Liver (tissue), 9 donors: ENCODE measurements around the gene SEMA3G. TPM values are rescaled to one million over a fixed set of nuclear protein-coding genes. Genes with fewer than 3 reads are reported as not detected.

Source experiments
- DNase-seq: peaks from one replicate; pipeline ENCODE4 v3.0.0-alpha.2; 2017; ENCODE audit warnings: low spot score
- H3K27ac ChIP-seq, 2 donors: one replicate each; pipeline ENCODE4 v1.7.0; 2013; ENCODE audit warnings: inconsistent platforms in 2 of 2, low read length in 2 of 2, control low read depth in 1 of 2, low read depth in 1 of 2, mild to moderate bottlenecking in 1 of 2
- H3K27me3 ChIP-seq, 4 donors: one replicate each; pipeline versions ENCODE4 v1.6.1 to v1.7.0; 2013; ENCODE audit warnings: low read length in 3 of 4, inconsistent platforms in 1 of 4, mild to moderate bottlenecking in 1 of 4, moderate library complexity in 1 of 4; ENCODE audit not compliant: control insufficient read depth in 4 of 4, insufficient read depth in 4 of 4
- H3K36me3 ChIP-seq, 4 donors: one replicate each; pipeline versions ENCODE4 v1.6.1 to v1.7.0; 2013; ENCODE audit warnings: low read length in 3 of 4, mild to moderate bottlenecking in 3 of 4, low read depth in 1 of 4, moderate library complexity in 1 of 4; ENCODE audit not compliant: control insufficient read depth in 4 of 4, insufficient read depth in 3 of 4
- H3K4me1 ChIP-seq, 4 donors: one replicate each; pipeline versions ENCODE4 v1.6.1 to v1.7.0; 2013; ENCODE audit warnings: low read length in 3 of 4, mild to moderate bottlenecking in 3 of 4, moderate library complexity in 1 of 4; ENCODE audit not compliant: control insufficient read depth in 4 of 4, insufficient read depth in 4 of 4
- H3K4me3 ChIP-seq, 3 donors: one replicate each; pipeline versions ENCODE4 v1.6.1 to v1.7.0; 2013; ENCODE audit warnings: low read length in 3 of 3, control low read depth in 1 of 3, low read depth in 1 of 3, mild to moderate bottlenecking in 1 of 3
- H3K9ac ChIP-seq, 2 donors: one replicate each; pipeline ENCODE4 v1.7.0; 2013; ENCODE audit warnings: low read length in 2 of 2, mild to moderate bottlenecking in 2 of 2, moderate library complexity in 2 of 2, control low read depth in 1 of 2, low read depth in 1 of 2
- H3K9me3 ChIP-seq, 4 donors: one replicate each; pipeline versions ENCODE4 v1.6.1 to v1.7.0; 2013; ENCODE audit warnings: low read length in 3 of 4; ENCODE audit not compliant: control insufficient read depth in 4 of 4
- ATF3 ChIP-seq: IDR thresholded peaks from 2 replicates; pipeline ENCODE4 v1.6.1; 2016; ENCODE audit warnings: antibody characterized with exemption
- CTCF ChIP-seq: fragments of 150-350 bp; IDR thresholded peaks from 2 replicates; pipeline ENCODE4 v1.5.1; 2017; ENCODE audit warnings: improper control_type of control experiment, low read depth, low read length; ENCODE audit not compliant: missing input control
- EGR1 ChIP-seq, 2 donors: IDR thresholded peaks; 2 replicates each; pipeline ENCODE4 v1.6.1; 2016 to 2018; ENCODE audit warnings: antibody characterized with exemption in 2 of 2, low read depth in 2 of 2
- FOXA1 ChIP-seq: IDR thresholded peaks from 2 replicates; pipeline ENCODE4 v1.6.1; 2016; ENCODE audit warnings: antibody characterized with exemption
- FOXA2 ChIP-seq: IDR thresholded peaks from 2 replicates; pipeline ENCODE4 v1.6.1; 2016; ENCODE audit warnings: antibody characterized with exemption
- GABPA ChIP-seq, 2 donors: IDR thresholded peaks in 1 of 2; conservative IDR thresholded peaks in 1 of 2; 2 replicates each; pipeline ENCODE4 v1.6.1; 2016; ENCODE audit warnings: antibody characterized with exemption in 2 of 2, mild to moderate bottlenecking in 1 of 2, moderate library complexity in 1 of 2
- HNF4A ChIP-seq, 2 donors: conservative IDR thresholded peaks; 2 replicates each; pipeline ENCODE4 v1.6.1; 2016; ENCODE audit warnings: antibody characterized with exemption in 2 of 2, mild to moderate bottlenecking in 2 of 2
- HNF4G ChIP-seq: IDR thresholded peaks from 2 replicates; pipeline ENCODE4 v1.6.1; 2016; ENCODE audit warnings: antibody characterized with exemption
- JUND ChIP-seq, 2 donors: IDR thresholded peaks; 2 replicates each; pipeline ENCODE4 v1.6.1; 2016; ENCODE audit warnings: antibody characterized with exemption in 2 of 2
- MAX ChIP-seq: IDR thresholded peaks from 2 replicates; pipeline ENCODE4 v1.6.1; 2016; ENCODE audit warnings: antibody characterized with exemption
- NR2F2 ChIP-seq: IDR thresholded peaks from 2 replicates; pipeline ENCODE4 v1.6.1; 2016; ENCODE audit warnings: antibody characterized with exemption
- RAD21 ChIP-seq, 2 donors: IDR thresholded peaks; 2 replicates each; pipeline ENCODE4 v1.6.1; 2016; ENCODE audit warnings: antibody characterized with exemption in 2 of 2, mild to moderate bottlenecking in 2 of 2
- REST ChIP-seq: IDR thresholded peaks from 2 replicates; pipeline ENCODE4 v1.6.1; 2016; ENCODE audit warnings: antibody characterized with exemption, mild to moderate bottlenecking
- RXRA ChIP-seq, 2 donors: IDR thresholded peaks; 2 replicates each; pipeline ENCODE4 v1.6.1; 2017 to 2018; ENCODE audit warnings: antibody characterized with exemption in 2 of 2, mild to moderate bottlenecking in 1 of 2
- SP1 ChIP-seq: IDR thresholded peaks from 2 replicates; pipeline ENCODE4 v1.6.1; 2018; ENCODE audit warnings: antibody characterized with exemption, mild to moderate bottlenecking
- TAF1 ChIP-seq: conservative IDR thresholded peaks from 2 replicates; pipeline ENCODE4 v1.6.1; 2016; ENCODE audit warnings: antibody characterized with exemption, mild to moderate bottlenecking
- YY1 ChIP-seq: IDR thresholded peaks from 2 replicates; pipeline ENCODE4 v1.6.1; 2016; ENCODE audit warnings: antibody characterized with exemption, mild to moderate bottlenecking
- ZBTB33 ChIP-seq: IDR thresholded peaks from 2 replicates; pipeline ENCODE4 v1.6.1; 2016; ENCODE audit warnings: antibody characterized with exemption
- WGBS: extraction: QIAGEN DNeasy Blood & Tissue Kit; methylation state at CpG from one replicate; pipeline ENCODE4 v1.1.7; 2013; 5-methylcytosine and 5-hydroxymethylcytosine counted together
- polyA plus RNA-seq, 2 donors: library from polyadenylated mRNA; stranded (reverse) in 1 of 2; unstranded in 1 of 2; fragments of 200-250 nt in 1 of 2; fragments of >200 nt in 1 of 2; fragmentation: Nextera tagmentation in 1 of 2; extraction: Ambion mirVana in 1 of 2; gene quantifications; one replicate each; pipeline versions ENCODE4 v1.2.1 to v1.2.3, GENCODE V29; 2013 to 2015
- total RNA-seq, 2 donors: library from RNA; depleted of rRNA; stranded (reverse); fragments of >200 nt; gene quantifications; one replicate each; pipeline ENCODE4 v1.2.3, GENCODE V29; 2014
- donor health status: healthy.
- donor health status: healthy.
- donor health status: healthy.
- donor health status: healthy.
- donor health status: healthy.

SEMA3G gene
- total and polyA plus RNA-seq, 4 donors, result 0.47 to 1.2 (median 0.74) TPM

GRCh38 chr3:52388348-52388821, 56.5 kb downstream of the SEMA3G start:
- no peak overlapping the region for H3K9ac ChIP-seq
- no peak overlapping the region for H3K4me3 ChIP-seq
- H3K27me3 ChIP-seq, result no peaks in the 10 kb centered on the region
- H3K27ac ChIP-seq, result no peak overlapping the region
- WGBS, result 94% methylated on average over 18 of the region's 18 CpGs
- H3K36me3 ChIP-seq, result peaks cover 3 to 68% (median 22%) of the 10 kb centered on the region in 4 donors
- H3K9me3 ChIP-seq, result no peaks in the 10 kb centered on the region
- H3K4me1 ChIP-seq, result no peaks in the 10 kb centered on the region
- DNase-seq, result no peak
- no peak for TF ChIP-seq RXRA (IDR thresholded peaks at IDR 0.05)
- TF ChIP-seq REST, result no peak
- TF ChIP-seq ZBTB33, result no peak
- TF ChIP-seq TAF1, result no peak
- no peak for TF ChIP-seq FOXA2
- no peak for TF ChIP-seq JUND (IDR thresholded peaks at IDR 0.05)
- no peak for TF ChIP-seq MAX
- TF ChIP-seq SP1, result no peak
- no peak for TF ChIP-seq HNF4A (conservative IDR thresholded peaks at IDR 0.05)
- TF ChIP-seq HNF4G, result no peak
- TF ChIP-seq EGR1 (IDR thresholded peaks at IDR 0.05; ENCODE audit: low read depth in 2 of 2), result no peak
- no peak for TF ChIP-seq GABPA (IDR thresholded peaks at IDR 0.05 in 1 of 2, conservative IDR thresholded peaks at IDR 0.05 in 1 of 2)
- TF ChIP-seq ATF3, result no peak
- TF ChIP-seq NR2F2, result no peak
- TF ChIP-seq CTCF, result no peak
- no peak for TF ChIP-seq YY1
- no peak for TF ChIP-seq FOXA1
- TF ChIP-seq RAD21 (IDR thresholded peaks at IDR 0.05), result no peak
